GM21423 (cell line): ENCODE measurements around the gene ZNF431.
"Not testable (repeated sequence)": the region's sequence is repeated elsewhere in the genome, so short reads cannot be mapped to it uniquely, and the experiment has no call there.

Experiments
- ATAC-seq: cut with Tn5 transposase; IDR thresholded peaks from one replicate; pipeline ENCODE4 v1.9.1; 2021; ENCODE audit warnings: mild to moderate bottlenecking, moderate library complexity; ENCODE audit not compliant: unreplicated experiment

The ZNF431 gene

GRCh38 chr19:21143854-21144253 lies 2.0 kb downstream of the ZNF431 start:
- no peak for ATAC-seq

- ATAC-seq, result no peak
Observed at GRCh38 chr19:21147540-21147939, 5.7 kb downstream of the ZNF431 start.

- ATAC-seq, result no peak
Observed at GRCh38 chr19:21148681-21149080, 6.8 kb downstream of the ZNF431 start.

- no peak for ATAC-seq
Observed at GRCh38 chr19:21149877-21150276, 8.0 kb downstream of the ZNF431 start.

GRCh38 chr19:21151460-21151859 lies 9.6 kb downstream of the ZNF431 start:
- no peak for ATAC-seq

- no peak for ATAC-seq
Observed at GRCh38 chr19:21158523-21159135, 16.8 kb downstream of the ZNF431 start.

GRCh38 chr19:21164541-21164940 lies 22.7 kb downstream of the ZNF431 start:
- ATAC-seq, result no peak

- ATAC-seq, result no peak
Observed at GRCh38 chr19:21166436-21166835, 24.6 kb downstream of the ZNF431 start.

GRCh38 chr19:21197590-21198295 lies 55.9 kb downstream of the ZNF431 start:
- ATAC-seq, result no peak

- ATAC-seq, result no peak
Observed at GRCh38 chr19:21202865-21203494, 61.1 kb downstream of the ZNF431 start.

- ATAC-seq, result no peak
Observed at GRCh38 chr19:21210037-21210621, 68.3 kb downstream of the ZNF431 start.

- no peak for ATAC-seq
Observed at GRCh38 chr19:21221693-21222092, 79.9 kb downstream of the ZNF431 start.

GRCh38 chr19:21229938-21230337 lies 88.1 kb downstream of the ZNF431 start:
- ATAC-seq, result not testable (repeated sequence)

GRCh38 chr19:21233691-21234090 lies 91.9 kb downstream of the ZNF431 start:
- ATAC-seq, result no peak

GRCh38 chr19:21236751-21237150 lies 94.9 kb downstream of the ZNF431 start:
- not testable (repeated sequence) for ATAC-seq

- no peak for ATAC-seq
Observed at GRCh38 chr19:21238670-21239069, 96.8 kb downstream of the ZNF431 start.
